ENCODE results near the gene ITGA7.

DNA sequence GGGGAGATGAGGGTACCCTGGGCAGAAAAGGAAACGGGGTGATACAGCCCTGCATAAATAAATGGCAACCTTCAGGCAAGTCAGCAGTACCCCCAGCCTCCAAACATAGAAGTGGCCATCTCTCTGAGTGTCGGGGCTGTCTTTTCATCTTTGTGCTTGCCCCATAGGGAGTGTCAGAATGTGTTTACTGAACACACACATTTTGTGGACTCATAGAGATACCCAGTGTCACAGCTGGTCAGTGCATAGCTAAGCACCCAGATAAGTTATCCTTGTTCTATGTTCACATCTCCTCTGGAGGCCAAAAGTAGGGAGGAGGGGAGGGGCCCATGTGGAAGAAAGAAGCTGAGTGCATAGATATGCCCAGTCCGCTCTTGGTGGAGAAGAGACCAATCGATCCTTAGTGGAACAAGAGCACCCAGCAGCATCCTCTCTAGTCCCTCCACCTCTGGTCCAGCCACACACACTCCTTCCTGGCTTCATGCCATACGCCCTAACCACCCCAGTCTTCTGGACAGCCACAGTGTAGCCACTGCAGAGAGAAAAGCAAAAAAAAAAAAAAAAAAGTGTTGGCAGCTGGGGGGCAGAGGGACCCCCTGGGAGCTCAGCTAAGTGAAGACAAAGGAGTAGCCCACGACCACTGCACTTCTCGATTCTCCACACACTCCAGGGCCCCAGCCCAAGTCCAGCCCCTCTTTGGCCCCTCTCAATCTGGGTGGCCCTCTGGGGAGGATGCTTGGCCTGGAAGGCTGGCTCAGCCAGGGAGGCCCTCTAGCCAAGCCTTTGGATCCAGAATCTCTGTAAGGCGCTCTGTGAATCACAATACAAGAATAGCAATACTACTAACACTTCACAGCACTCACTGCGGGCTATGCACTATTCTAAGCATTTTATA is 2.6 kb downstream of the ITGA7 start:
- TF ChIP-seq EP300 (IDR thresholded peaks at IDR 0.05; ENCODE audit: borderline replicate concordance in 1 of 2, low read depth in 1 of 2, low read length in 1 of 2) (no peak), RAD21 (IDR thresholded peaks at IDR 0.05; ENCODE audit: low read length) (no peak), NFIC (IDR thresholded peaks at IDR 0.05; ENCODE audit: borderline replicate concordance) (no peak), TAF1 (IDR thresholded peaks at IDR 0.05; ENCODE audit: borderline replicate concordance, low read depth, low read length) (no peak), GABPA (IDR thresholded peaks at IDR 0.05; ENCODE audit: low read depth) (no peak), TEAD4 (IDR thresholded peaks at IDR 0.05; ENCODE audit: borderline replicate concordance, insufficient read depth) (no peak)
- TF ChIP-seq, protein P1, sequence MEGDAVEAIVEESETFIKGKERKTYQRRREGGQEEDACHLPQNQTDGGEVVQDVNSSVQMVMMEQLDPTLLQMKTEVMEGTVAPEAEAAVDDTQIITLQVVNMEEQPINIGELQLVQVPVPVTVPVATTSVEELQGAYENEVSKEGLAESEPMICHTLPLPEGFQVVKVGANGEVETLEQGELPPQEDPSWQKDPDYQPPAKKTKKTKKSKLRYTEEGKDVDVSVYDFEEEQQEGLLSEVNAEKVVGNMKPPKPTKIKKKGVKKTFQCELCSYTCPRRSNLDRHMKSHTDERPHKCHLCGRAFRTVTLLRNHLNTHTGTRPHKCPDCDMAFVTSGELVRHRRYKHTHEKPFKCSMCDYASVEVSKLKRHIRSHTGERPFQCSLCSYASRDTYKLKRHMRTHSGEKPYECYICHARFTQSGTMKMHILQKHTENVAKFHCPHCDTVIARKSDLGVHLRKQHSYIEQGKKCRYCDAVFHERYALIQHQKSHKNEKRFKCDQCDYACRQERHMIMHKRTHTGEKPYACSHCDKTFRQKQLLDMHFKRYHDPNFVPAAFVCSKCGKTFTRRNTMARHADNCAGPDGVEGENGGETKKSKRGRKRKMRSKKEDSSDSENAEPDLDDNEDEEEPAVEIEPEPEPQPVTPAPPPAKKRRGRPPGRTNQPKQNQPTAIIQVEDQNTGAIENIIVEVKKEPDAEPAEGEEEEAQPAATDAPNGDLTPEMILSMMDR (IDR thresholded peaks at IDR 0.05) = no peak

Measured in SK-N-SH (cell line).